SK-MEL-5 (cell line): ENCODE data around the gene ZFP14. TPM values are rescaled to one million over a fixed set of nuclear protein-coding genes. Genes with fewer than 3 reads are reported as not detected.

Experiments
- DNase-seq: peaks from one replicate; pipeline ENCODE4 v3.0.0-alpha.2; 2016; ENCODE audit warnings: low read depth, low spot score
- in situ Hi-C: cut with HindIII; loops from 2 replicates; pipeline ENCODE4 v1.10.0; 2016; ENCODE audit warnings: low sequenced_read_pairs, high pct_unique_total_duplicates, low pct_unique_long_range_greater_than_20kb
- polyA plus RNA-seq, 2 experiments: library from polyadenylated mRNA; depleted of rRNA; stranded (reverse); fragments of >200 nt; gene quantifications; 2 replicates each; pipeline ENCODE4 v1.2.3, GENCODE V29; 2015
- total RNA-seq: library from RNA; depleted of rRNA; stranded (reverse); fragments of >200 nt; shearing (Covaris generic); gene quantifications from 2 replicates; pipeline ENCODE4 v1.2.3, GENCODE V29; 2014; rRNA removed

ZFP14 gene
- 3.0 and 3.5 TPM in 2 replicates for total RNA-seq
- 0.91 and 1.6 TPM in 2 replicates for polyA plus RNA-seq (2015; cell fraction: cytosol; rRNA removed)
- 2.6 and 4.7 TPM in 2 replicates for polyA plus RNA-seq (2015; cell fraction: nucleus; rRNA removed)

- DNase-seq: peak; percentile 94
- in situ Hi-C loops: no loop called here
Measured at GRCh38 chr19:36378625-36379509, at the start of gene ZFP14. Gene ZFP14 (minus strand): TSS chr19:36379201. CDS start chr19:36367892, 11,309 bp downstream.

- in situ Hi-C loops: no loop called here
- DNase-seq: no peak
Measured at GRCh38 chr19:36423925-36424324, 44.9 kb upstream of the ZFP14 start.

- in situ Hi-C loops: no loop called here
- DNase-seq: no peak
Measured at GRCh38 chr19:36421749-36422481, 42.9 kb upstream of the ZFP14 start.

DNA sequence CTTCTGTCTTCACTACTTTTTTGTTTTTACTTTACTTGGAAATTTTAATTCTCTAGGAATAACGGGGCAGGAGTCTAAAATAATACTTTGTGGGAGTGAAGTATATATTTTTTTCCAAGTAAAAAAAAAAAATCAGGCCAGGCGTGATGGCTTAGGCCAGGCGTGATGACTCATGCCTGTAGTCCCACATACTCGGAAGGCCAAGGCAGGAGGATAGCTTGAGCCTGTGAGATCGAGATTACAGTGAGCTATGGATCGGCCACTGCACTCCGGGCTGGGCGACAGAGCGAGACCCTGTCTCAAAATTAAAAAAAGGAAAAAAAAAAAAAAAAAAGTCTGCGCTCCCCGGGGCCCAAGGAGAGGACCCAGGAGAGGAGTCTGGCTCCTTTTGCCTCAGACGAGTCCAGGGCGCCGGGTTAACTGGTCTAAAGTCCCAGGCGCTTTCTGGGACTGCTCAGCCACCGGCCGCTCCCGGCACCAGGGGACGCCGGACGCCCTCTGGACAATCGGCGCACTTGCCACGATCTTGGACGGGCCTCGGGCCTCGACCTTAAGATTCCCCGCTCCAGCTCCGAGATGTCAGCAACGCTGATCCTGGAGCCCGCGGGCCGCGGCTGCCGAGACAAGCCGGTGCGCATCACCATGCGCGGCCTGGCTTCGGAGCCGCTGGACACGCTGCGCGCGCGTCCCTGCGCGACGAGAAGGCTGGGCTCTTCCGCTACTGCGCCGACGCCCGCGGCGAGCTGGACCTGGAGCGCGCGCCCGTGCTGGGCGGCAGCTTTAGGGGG is 42.2 kb upstream of the ZFP14 start:
- in situ Hi-C loops: no loop called here
- DNase-seq: no peak

- peak; percentile 72 for DNase-seq
- in situ Hi-C loops: no loop called here
Measured at GRCh38 chr19:36418287-36419001, 39.4 kb upstream of the ZFP14 start, which contains the start of gene ZFP82. Gene ZFP82 (minus strand): TSS chr19:36418644. CDS start chr19:36409789, 8,855 bp downstream.

- DNase-seq: no peak
- in situ Hi-C loops: no loop called here
Measured at GRCh38 chr19:36417752-36418286, 38.8 kb upstream of the ZFP14 start.

DNA sequence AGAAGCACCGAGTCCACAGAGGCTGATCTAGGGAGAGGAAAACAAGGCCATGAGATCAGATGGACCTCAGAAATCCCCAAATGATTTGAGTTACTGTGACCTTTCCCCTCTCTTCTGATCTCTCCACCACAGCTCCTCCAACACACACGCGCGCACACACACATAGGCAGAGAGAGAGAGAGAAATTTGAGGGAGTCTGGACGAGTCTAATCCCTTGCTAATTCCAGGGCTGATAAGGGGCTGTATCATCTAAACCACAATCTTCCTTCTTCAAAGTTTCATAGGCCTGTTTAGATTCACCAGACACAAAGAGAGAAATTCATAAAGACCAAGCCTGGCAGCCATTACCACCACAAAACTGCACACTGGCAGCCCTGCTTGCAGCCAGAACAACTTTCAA is 30.8 kb upstream of the ZFP14 start:
- DNase-seq: no peak
- in situ Hi-C loops: no loop called here

GRCh38 chr19:36408101-36408500 is 29.1 kb upstream of the ZFP14 start:
- in situ Hi-C loops: no loop called here
- DNase-seq: no peak

GRCh38 chr19:36404498-36404897 is 25.5 kb upstream of the ZFP14 start:
- in situ Hi-C loops: no loop called here

DNA sequence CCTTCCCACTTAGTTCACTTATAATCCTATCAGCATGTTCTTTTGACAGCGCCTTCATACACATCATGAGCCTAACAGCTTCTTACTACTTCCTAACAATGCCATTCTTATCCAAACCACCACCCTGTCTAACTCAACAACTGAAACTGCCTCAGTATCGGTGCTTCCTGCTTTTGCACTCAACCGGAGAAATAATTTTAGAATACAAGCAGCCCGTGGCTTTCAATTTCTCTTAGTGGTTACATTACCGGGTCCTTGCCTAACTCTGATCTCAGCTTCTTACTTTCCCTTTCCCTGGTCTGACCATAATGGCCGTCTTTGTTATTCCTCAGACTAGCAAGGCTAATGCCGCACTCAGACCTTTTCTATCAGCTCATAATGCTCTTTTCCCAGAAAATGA is 22.5 kb upstream of the ZFP14 start:
- in situ Hi-C loops: no loop called here
- no peak for DNase-seq

More at GRCh38 chr19:36404498-36404897, 25.5 kb upstream of the ZFP14 start:
- no peak for DNase-seq

DNA sequence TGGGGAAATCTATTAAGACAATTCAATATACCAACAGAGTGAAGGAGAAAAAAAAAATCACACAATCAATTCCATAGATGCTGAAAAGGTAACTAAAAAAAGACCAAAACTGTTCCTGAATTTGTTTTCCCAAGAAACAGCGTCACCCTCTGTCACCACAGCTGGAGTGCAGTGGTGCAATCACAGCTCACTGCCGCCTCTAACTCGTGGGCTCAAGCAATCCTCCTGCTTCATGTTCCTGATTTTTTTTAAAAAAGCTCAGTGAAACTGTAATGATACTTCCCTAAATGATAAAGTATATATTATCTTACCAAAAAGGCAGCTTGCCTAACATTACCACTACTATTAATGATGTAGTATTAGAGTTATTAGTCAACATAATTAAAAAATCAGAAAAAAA is 19.6 kb upstream of the ZFP14 start:
- DNase-seq: no peak
- in situ Hi-C loops: no loop called here

- in situ Hi-C loops: no loop called here
Measured at GRCh38 chr19:36392916-36393673, 14.1 kb upstream of the ZFP14 start.

DNA sequence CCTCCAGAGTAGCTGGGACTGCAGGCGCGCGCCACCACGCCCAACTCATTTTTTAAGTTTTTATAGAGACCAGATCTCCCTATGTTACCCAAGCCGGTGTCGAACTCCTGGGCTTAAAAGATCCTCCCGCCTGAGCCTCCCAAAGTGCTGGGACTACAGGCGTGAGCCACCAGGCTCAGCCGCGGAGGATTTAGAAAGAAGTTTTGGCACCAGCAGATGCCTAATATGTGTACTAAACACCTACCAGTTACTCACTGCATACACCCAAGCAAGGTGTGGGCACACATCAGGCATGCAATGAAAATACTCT is 464 bp upstream of the ZFP14 start:
- no peak for DNase-seq
- in situ Hi-C loops: no loop called here

More at GRCh38 chr19:36392916-36393673, 14.1 kb upstream of the ZFP14 start:
- DNase-seq: no peak

DNA sequence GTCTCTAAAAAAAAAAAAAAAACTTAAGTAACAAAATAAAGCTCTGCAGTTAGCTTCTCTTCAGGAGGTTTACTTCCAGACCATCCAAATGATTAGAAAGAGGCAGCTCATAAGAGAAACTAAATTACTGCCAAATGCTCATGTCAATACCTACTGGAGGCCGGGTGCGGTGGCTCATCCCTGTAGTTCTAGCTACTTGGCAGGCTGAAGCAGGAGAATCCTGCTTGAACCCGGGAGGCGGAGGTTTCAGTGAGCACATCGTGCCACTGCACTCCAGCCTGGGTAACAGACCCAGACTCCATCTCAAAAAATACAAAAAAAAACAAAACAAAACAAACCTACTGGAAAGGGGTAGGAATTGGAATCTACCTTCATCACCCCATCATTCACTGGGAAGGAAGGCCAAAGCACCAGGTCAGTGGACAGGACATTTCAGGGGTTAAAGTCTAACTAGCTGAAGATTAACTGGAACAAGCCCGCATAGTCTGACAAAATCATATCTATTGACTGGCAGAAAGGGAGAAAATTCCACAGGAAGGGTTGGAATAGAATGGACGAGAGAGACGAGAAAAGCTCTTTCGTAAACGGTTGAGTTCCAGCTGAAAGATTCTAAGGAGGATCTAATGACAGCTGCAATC is 1.3 kb downstream of the ZFP14 start:
- DNase-seq: no peak
- in situ Hi-C loops: no loop called here

- in situ Hi-C loops: no loop called here
- no peak for DNase-seq
Measured at GRCh38 chr19:36373638-36374156, 5.3 kb downstream of the ZFP14 start.

- DNase-seq: no peak
- in situ Hi-C loops: no loop called here
Measured at GRCh38 chr19:36371886-36372285, 7.1 kb downstream of the ZFP14 start.
